Measurements from ENCODE around the gene C18orf63. TPM values are rescaled to one million over a fixed set of nuclear protein-coding genes. Genes with fewer than 3 reads are reported as not detected.

C18orf63 gene
- total RNA-seq, 4 donors from 2014 or later: not detected

DNA sequence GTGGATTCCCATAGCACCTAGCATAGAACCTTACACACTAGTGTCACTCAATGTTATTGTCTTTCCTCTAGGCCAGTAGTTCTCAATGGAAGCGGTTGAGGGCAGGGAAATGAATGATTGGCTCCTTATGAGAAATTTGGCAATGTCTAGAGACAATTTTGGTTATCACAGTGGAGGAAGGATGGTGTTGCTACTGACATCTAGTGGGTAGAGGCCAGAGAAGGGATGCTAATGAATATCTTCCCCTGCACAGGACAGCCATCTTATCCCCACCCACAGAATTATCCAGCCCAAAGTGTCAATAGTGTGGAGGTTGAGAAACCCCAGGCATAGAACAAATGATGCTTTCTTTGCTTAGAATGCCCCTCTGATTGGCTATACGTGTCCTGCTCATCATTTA is 15.8 kb downstream of the C18orf63 start:
- H3K9me3 ChIP-seq: no peaks in the 10 kb centered on the region
- peaks cover 4% of the 10 kb centered on the region for H3K27me3 ChIP-seq
- WGBS, 2 donors (ENCODE audit: low coverage in 1 of 2): 48 to 62% methylated on average over 2 of the region's 2 CpGs
- H3K4me1 ChIP-seq: no peaks in the 10 kb centered on the region
- H3K4me3 ChIP-seq: no peak overlapping the region
- no peak overlapping the region for H3K27ac ChIP-seq
- H3K36me3 ChIP-seq: no peaks in the 10 kb centered on the region
- TF ChIP-seq POLR2A (IDR thresholded peaks at IDR 0.05): no peak
- TF ChIP-seq, protein P1, sequence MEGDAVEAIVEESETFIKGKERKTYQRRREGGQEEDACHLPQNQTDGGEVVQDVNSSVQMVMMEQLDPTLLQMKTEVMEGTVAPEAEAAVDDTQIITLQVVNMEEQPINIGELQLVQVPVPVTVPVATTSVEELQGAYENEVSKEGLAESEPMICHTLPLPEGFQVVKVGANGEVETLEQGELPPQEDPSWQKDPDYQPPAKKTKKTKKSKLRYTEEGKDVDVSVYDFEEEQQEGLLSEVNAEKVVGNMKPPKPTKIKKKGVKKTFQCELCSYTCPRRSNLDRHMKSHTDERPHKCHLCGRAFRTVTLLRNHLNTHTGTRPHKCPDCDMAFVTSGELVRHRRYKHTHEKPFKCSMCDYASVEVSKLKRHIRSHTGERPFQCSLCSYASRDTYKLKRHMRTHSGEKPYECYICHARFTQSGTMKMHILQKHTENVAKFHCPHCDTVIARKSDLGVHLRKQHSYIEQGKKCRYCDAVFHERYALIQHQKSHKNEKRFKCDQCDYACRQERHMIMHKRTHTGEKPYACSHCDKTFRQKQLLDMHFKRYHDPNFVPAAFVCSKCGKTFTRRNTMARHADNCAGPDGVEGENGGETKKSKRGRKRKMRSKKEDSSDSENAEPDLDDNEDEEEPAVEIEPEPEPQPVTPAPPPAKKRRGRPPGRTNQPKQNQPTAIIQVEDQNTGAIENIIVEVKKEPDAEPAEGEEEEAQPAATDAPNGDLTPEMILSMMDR (IDR thresholded peaks at IDR 0.05): peak in 1 of 4 experiments; percentile 40
- TF ChIP-seq POLR2AphosphoS5 (IDR thresholded peaks at IDR 0.05): no peak
- ATAC-seq: no peak

- WGBS, 2 donors (ENCODE audit: low coverage in 1 of 2): 14% methylated on average over 1 of the region's 1 CpG; no CpG with 5 or more reads in 1 of the 2 donors
- no peak overlapping the region for H3K4me3 ChIP-seq
- peaks cover 4% of the 10 kb centered on the region for H3K27me3 ChIP-seq
- H3K27ac ChIP-seq: no peak overlapping the region
- H3K4me1 ChIP-seq: no peaks in the 10 kb centered on the region
- TF ChIP-seq, protein P1 (IDR thresholded peaks at IDR 0.05): no peak
- TF ChIP-seq POLR2A (IDR thresholded peaks at IDR 0.05) (no peak), POLR2AphosphoS5 (IDR thresholded peaks at IDR 0.05) (no peak), EP300 (IDR thresholded peaks at IDR 0.05) (no peak)
- H3K36me3 ChIP-seq: no peaks in the 10 kb centered on the region
- no peak for ATAC-seq
- no peaks in the 10 kb centered on the region for H3K9me3 ChIP-seq
These were observed 17.5 kb downstream of the C18orf63 start for GRCh38 chr18:74333091-74333490.

DNA sequence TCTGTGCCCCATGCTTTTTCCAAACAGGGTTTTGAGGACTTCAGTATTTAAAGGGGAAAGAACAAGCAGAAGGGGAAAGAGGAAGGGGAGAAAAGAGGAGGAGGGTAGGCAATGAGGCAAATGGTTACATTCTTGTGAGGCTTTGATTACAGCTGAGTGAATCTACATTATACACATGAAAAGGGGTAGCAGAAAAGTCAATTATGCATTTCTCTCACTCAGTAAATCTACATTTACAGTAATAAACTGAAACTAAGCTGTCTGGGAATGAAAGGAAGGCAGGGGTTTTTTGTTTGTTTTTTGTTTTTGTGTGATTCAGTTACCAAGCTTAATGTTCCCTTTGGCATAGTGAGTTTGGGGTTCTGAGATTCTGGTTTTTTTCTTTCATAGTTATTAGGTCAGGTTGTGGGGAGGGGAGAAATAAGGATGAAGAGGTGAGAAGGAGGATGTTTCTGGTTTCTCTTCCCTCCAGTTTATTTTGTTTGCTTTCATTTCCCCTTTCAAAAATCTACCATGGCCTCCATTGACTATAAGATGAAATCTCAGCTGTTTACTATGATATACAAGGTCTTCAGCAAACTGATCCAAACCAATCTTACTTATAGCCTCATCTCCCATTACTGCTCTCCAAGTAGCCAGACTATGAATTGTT is 18.7 kb downstream of the C18orf63 start:
- no peaks in the 10 kb centered on the region for H3K9me3 ChIP-seq
- H3K4me1 ChIP-seq: no peaks in the 10 kb centered on the region
- no peaks in the 10 kb centered on the region for H3K36me3 ChIP-seq
- H3K27ac ChIP-seq: no peak overlapping the region
- no peak overlapping the region for H3K4me3 ChIP-seq
- no peak for TF ChIP-seq EP300 (IDR thresholded peaks at IDR 0.05)
- no peak for TF ChIP-seq POLR2A (IDR thresholded peaks at IDR 0.05)
- TF ChIP-seq, protein P1 (IDR thresholded peaks at IDR 0.05): no peak
- no peak for TF ChIP-seq POLR2AphosphoS5 (IDR thresholded peaks at IDR 0.05)
- H3K27me3 ChIP-seq: peaks cover 4% of the 10 kb centered on the region
- ATAC-seq: no peak

DNA sequence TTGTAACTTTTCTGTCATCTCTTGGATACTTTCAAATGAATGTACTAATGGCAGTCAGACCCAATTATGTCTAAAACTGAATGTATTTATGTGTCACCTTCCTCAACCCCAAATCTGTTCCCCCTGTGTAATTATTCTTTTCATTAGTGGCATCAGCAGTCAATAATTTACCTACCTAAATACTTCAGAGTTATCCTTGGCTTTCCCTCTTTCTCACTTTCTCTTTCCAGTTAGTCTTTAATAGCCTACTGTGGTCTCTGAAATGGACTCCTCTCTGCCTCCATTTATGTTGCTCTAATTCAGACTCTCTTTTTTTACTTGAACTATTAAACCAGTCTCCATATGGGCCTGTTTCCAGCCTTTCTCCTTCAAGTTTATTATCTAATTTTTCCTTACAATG is 21.0 kb downstream of the C18orf63 start:
- ATAC-seq: no peak
- no peak overlapping the region for H3K27ac ChIP-seq
- no peaks in the 10 kb centered on the region for H3K9me3 ChIP-seq
- peaks cover 4% of the 10 kb centered on the region for H3K27me3 ChIP-seq
- TF ChIP-seq EP300 (IDR thresholded peaks at IDR 0.05): no peak
- TF ChIP-seq POLR2A (IDR thresholded peaks at IDR 0.05): no peak
- TF ChIP-seq, protein P1 (IDR thresholded peaks at IDR 0.05): no peak
- TF ChIP-seq POLR2AphosphoS5 (IDR thresholded peaks at IDR 0.05): no peak
- no peaks in the 10 kb centered on the region for H3K4me1 ChIP-seq
- no peak overlapping the region for H3K4me3 ChIP-seq
- no peaks in the 10 kb centered on the region for H3K36me3 ChIP-seq

DNA sequence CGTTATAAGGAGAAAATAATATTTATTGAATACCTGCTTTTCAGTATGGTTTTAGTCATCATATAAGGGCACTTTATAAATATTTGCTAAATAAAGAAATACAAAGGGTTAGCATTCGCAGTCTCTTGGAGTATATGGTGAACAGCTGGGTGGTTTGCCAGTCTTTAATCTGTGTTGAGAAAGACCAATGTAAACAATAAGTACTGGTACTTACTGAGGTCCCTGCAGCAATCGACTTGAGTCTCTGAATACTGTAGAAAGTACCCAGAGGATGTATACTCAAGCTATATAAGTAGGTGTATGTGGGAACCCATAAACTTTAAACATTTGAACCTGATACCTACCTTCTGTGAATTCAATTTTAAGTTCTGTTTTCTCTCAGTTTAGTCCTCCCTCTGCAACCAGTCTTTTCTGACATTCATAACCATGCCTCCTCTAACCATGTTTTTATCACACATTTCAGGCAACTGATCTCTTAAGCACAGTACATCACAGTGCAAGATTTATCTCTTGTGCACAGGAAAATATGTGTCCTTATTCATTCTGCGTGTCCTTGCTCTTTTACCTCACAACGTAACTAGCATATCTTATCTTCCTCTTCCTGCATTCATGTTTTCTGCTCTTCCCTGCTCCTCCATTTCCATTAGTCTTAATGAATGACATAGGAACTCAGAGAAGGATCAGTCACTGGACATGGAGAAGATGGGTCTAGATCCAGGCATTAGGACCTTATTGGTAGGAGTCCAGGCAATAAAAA is 21.7 kb downstream of the C18orf63 start:
- 63 to 89% methylated on average over 5 of the region's 5 CpGs for WGBS, 2 donors (ENCODE audit: low coverage in 1 of 2)
- H3K4me1 ChIP-seq: no peaks in the 10 kb centered on the region
- no peak overlapping the region for H3K27ac ChIP-seq
- H3K27me3 ChIP-seq: peaks cover under 1% of the 10 kb centered on the region
- TF ChIP-seq POLR2AphosphoS5 (IDR thresholded peaks at IDR 0.05): no peak
- TF ChIP-seq, protein P1 (IDR thresholded peaks at IDR 0.05): no peak
- no peak for TF ChIP-seq POLR2A (IDR thresholded peaks at IDR 0.05)
- TF ChIP-seq EP300 (IDR thresholded peaks at IDR 0.05): no peak
- H3K9me3 ChIP-seq: no peaks in the 10 kb centered on the region
- H3K36me3 ChIP-seq: no peaks in the 10 kb centered on the region
- H3K4me3 ChIP-seq: no peak overlapping the region
- ATAC-seq: no peak
